ENCODE results near the gene ROBO2. TPM values are rescaled to one million over a fixed set of nuclear protein-coding genes. Genes with fewer than 3 reads are reported as not detected.

Gene ROBO2
- total RNA-seq, 2 donors from 2014 or later: not detected

GRCh38 chr3:77096966-77097890, 57.3 kb downstream of the ROBO2 start:
- no peak overlapping the region for H3K27ac Mint-ChIP-seq
- no peaks in the 10 kb centered on the region for H3K27me3 Mint-ChIP-seq (ENCODE audit: low read depth)
- H3K4me3 Mint-ChIP-seq: no peak overlapping the region
- peaks cover 2 to 3% of the 10 kb centered on the region in 2 donors for H3K36me3 Mint-ChIP-seq (ENCODE audit: insufficient read depth in 2 of 2)
- H3K9me3 Mint-ChIP-seq: peaks cover 14 to 15% of the 10 kb centered on the region in 2 donors
- ATAC-seq (replicated peaks in 1 of 2): no peak
- H3K4me1 Mint-ChIP-seq (ENCODE audit: low read depth): no peaks in the 10 kb centered on the region
- no peak for DNase-seq

DNA sequence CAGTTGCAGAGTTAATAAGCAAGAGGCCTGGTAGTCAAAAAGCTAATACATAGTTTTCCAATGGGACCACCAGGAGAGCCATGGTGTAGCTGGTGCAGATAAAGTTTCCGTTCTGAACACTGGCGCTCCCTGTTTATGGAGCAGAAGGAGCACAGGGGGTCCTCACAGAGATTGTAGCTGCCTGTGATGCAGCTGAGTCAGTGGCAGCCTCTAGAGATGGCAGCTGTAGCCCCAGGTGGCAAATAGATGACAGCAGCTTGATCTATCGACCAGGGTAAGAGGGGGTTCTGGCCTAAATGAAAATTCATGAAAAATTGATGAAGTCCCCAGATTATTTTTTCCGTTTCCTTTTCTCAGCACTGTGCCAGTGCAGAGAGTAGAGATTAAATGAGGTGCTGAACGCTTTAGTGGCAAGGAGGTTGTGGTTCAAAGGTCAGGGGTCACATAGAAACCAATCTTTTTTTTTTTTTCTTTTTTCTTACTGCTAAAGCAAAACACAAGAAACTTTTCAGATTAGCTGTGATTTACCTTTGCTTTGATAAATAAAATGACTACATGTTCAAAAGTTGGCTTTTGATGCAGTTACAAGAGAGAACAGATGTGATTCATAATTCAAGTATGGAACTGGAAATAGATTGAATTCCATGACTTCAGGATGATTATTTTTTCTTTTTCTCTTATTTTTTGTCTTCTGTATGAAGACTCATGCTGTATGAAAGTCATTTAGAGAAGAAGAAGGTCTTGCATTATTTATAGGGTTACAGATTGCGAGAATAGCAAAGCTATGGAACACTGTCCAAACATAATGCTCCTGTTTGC, 63.3 kb downstream of the ROBO2 start:
- H3K4me3 Mint-ChIP-seq: no peak overlapping the region
- H3K27ac Mint-ChIP-seq: no peak overlapping the region
- H3K4me1 Mint-ChIP-seq (ENCODE audit: low read depth): no peaks in the 10 kb centered on the region
- H3K9me3 Mint-ChIP-seq: peaks cover 4 to 5% of the 10 kb centered on the region in 2 donors
- no peaks in the 10 kb centered on the region for H3K36me3 Mint-ChIP-seq (ENCODE audit: insufficient read depth in 2 of 2)
- no peak for DNase-seq
- ATAC-seq (replicated peaks in 1 of 2): no peak
- no peaks in the 10 kb centered on the region for H3K27me3 Mint-ChIP-seq (ENCODE audit: low read depth)

GRCh38 chr3:77122652-77123051, 82.8 kb downstream of the ROBO2 start:
- Mint-ChIP-seq H3K4me3 (no peak overlapping the region), H3K36me3 (ENCODE audit: insufficient read depth in 2 of 2) (no peaks in the 10 kb centered on the region), H3K9me3 (peaks cover 0 to 2% of the 10 kb centered on the region in 2 donors), H3K4me1 (ENCODE audit: low read depth) (no peaks in the 10 kb centered on the region), H3K27ac (no peak overlapping the region), H3K27me3 (ENCODE audit: low read depth) (no peaks in the 10 kb centered on the region)
- DNase-seq (no peak), ATAC-seq (replicated peaks in 1 of 2) (no peak)

GRCh38 chr3:77125966-77126365, 86.1 kb downstream of the ROBO2 start:
- no peak overlapping the region for H3K4me3 Mint-ChIP-seq
- DNase-seq: no peak
- peaks cover 3 to 4% of the 10 kb centered on the region in 2 donors for H3K9me3 Mint-ChIP-seq
- no peaks in the 10 kb centered on the region for H3K4me1 Mint-ChIP-seq (ENCODE audit: low read depth)
- H3K27ac Mint-ChIP-seq: no peak overlapping the region
- no peaks in the 10 kb centered on the region for H3K36me3 Mint-ChIP-seq (ENCODE audit: insufficient read depth in 2 of 2)
- ATAC-seq (replicated peaks in 1 of 2): no peak
- H3K27me3 Mint-ChIP-seq (ENCODE audit: low read depth): no peaks in the 10 kb centered on the region

DNA sequence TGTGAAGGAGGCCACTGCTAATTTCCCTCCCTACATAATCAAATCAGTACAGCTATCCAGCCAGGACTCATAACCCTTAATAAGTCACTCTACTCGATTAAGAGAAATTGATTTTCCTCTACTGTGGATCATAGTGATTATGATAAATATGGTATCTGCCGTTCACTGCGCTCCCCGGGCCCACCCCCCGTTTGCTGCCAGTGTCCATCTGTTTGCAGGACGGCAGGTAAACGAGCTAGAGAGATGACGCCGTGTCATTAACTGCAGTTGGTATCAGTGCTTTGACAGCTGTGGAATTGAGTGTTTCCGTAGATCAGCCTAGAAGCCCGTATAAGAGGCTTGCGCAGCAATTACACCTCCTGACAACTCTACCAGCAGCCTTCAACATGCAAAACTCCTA, 94.9 kb downstream of the ROBO2 start:
- Mint-ChIP-seq H3K27me3 (ENCODE audit: low read depth) (no peaks in the 10 kb centered on the region), H3K9me3 (no peaks in the 10 kb centered on the region), H3K4me1 (ENCODE audit: low read depth) (no peaks in the 10 kb centered on the region), H3K27ac (no peak overlapping the region), H3K4me3 (no peak overlapping the region), H3K36me3 (ENCODE audit: insufficient read depth in 2 of 2) (no peaks in the 10 kb centered on the region)
- DNase-seq (no peak), ATAC-seq (replicated peaks in 1 of 2) (no peak)

DNA sequence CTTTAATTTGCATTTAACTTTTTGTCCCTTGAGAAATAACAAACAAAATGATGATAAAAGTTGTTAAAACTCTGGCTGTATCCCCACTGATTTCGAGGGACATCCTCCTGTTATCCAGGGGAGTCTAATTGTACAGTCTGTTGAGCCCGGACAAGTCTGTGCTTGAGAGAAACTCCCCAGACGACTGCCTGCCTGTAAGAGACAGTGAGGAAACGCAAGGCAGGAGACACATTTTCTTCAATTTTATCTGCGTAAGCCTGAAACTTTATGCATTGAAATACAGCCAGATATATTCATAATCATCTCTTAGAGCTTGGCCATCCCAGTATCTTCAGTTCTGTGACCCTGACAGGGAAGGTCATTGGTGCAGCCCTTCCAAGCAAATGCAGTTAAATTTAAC, 97.7 kb downstream of the ROBO2 start:
- Mint-ChIP-seq H3K27ac (no peak overlapping the region), H3K4me3 (no peak overlapping the region), H3K9me3 (peaks cover 3% of the 10 kb centered on the region in 2 donors), H3K36me3 (ENCODE audit: insufficient read depth in 2 of 2) (no peaks in the 10 kb centered on the region), H3K27me3 (ENCODE audit: low read depth) (no peaks in the 10 kb centered on the region), H3K4me1 (ENCODE audit: low read depth) (no peaks in the 10 kb centered on the region)
- DNase-seq (no peak), ATAC-seq (replicated peaks in 1 of 2) (no peak)

GRCh38 chr3:77139624-77140023, 99.7 kb downstream of the ROBO2 start:
- Mint-ChIP-seq H3K9me3 (peaks cover 6% of the 10 kb centered on the region in 2 donors), H3K36me3 (ENCODE audit: insufficient read depth in 2 of 2) (no peaks in the 10 kb centered on the region), H3K4me3 (no peak overlapping the region), H3K27me3 (ENCODE audit: low read depth) (no peaks in the 10 kb centered on the region), H3K4me1 (ENCODE audit: low read depth) (no peaks in the 10 kb centered on the region), H3K27ac (no peak overlapping the region)
- no peak for ATAC-seq (replicated peaks in 1 of 2)
- DNase-seq: no peak

- H3K27me3 Mint-ChIP-seq (ENCODE audit: low read depth): no peaks in the 10 kb centered on the region
- no peak overlapping the region for H3K4me3 Mint-ChIP-seq
- no peaks in the 10 kb centered on the region for H3K4me1 Mint-ChIP-seq (ENCODE audit: low read depth)
- DNase-seq (no peak), ATAC-seq (replicated peaks in 1 of 2) (no peak)
- peaks cover 6% of the 10 kb centered on the region in 2 donors for H3K9me3 Mint-ChIP-seq
- no peaks in the 10 kb centered on the region for H3K36me3 Mint-ChIP-seq (ENCODE audit: insufficient read depth in 2 of 2)
- H3K27ac Mint-ChIP-seq: no peak overlapping the region
Measured at GRCh38 chr3:77141423-77141822, 101.5 kb downstream of the ROBO2 start.

DNA sequence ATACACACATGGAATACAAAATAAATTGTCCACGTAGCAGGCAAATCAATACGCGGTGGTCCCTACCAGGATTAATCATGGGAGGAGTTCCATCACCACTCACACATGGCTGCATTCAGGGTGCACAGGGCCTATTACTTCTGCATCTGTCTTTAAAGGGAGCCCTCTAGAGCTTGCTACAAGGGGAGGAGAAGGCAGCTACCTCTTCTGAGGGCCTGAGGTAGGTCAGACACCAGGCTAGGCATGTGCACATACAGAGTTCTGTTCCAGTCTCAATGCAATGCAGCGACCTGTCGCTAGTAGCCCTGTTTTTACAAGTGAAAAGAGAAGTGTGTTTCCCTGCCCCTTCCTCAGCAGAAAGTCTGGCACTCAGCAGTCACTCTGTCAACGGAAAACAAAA, 102.7 kb downstream of the ROBO2 start:
- peaks cover 6% of the 10 kb centered on the region in 2 donors for H3K9me3 Mint-ChIP-seq
- H3K4me1 Mint-ChIP-seq (ENCODE audit: low read depth): no peaks in the 10 kb centered on the region
- no peak for DNase-seq
- H3K27me3 Mint-ChIP-seq (ENCODE audit: low read depth): no peaks in the 10 kb centered on the region
- no peak overlapping the region for H3K27ac Mint-ChIP-seq
- no peak overlapping the region for H3K4me3 Mint-ChIP-seq
- no peaks in the 10 kb centered on the region for H3K36me3 Mint-ChIP-seq (ENCODE audit: insufficient read depth in 2 of 2)
- ATAC-seq (replicated peaks in 1 of 2): no peak

- H3K27ac Mint-ChIP-seq: no peak overlapping the region
- no peaks in the 10 kb centered on the region for H3K4me1 Mint-ChIP-seq (ENCODE audit: low read depth)
- H3K36me3 Mint-ChIP-seq (ENCODE audit: insufficient read depth in 2 of 2): no peaks in the 10 kb centered on the region
- no peak for ATAC-seq (replicated peaks in 1 of 2)
- no peaks in the 10 kb centered on the region for H3K27me3 Mint-ChIP-seq (ENCODE audit: low read depth)
- DNase-seq: no peak
- H3K4me3 Mint-ChIP-seq: no peak overlapping the region
- peaks cover 6% of the 10 kb centered on the region in 2 donors for H3K9me3 Mint-ChIP-seq
Measured at GRCh38 chr3:77146004-77146403, 106.1 kb downstream of the ROBO2 start.

DNA sequence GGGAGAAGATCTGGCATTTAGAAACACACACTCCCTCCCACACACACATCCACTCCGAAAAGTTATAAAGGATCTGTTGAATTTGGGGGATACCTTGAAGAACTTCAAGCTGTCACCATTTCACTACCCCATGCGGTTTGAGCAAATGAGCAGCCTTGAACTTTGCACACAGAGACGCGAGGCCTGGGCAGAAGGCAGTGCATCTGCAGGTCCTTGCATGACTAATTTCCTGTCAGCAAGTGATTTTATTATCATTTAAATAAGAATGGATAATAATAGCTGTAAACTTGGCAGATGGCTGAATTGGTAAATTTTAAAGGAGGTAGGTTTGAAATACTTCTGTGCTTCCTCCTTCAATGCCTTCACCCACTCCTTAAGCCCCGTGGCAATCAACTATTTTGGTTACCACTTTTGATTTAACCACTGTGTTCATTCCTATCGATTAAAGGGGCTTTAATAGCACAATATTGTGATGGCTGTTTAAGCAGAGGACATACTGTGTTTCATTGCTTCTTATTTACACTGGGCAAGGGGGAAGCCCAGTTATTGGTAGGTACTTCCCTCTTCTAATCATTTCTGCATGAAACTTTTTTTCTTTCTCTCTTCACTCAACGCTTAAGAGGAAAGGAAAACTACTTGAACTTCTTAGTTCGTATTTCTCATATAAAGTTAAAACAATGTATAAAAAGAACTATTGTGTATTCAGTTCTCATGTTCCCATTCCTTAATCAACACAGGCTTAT, 108.1 kb downstream of the ROBO2 start:
- Mint-ChIP-seq H3K9me3 (peaks cover 0 to 3% of the 10 kb centered on the region in 2 donors), H3K27ac (no peak overlapping the region), H3K4me3 (no peak overlapping the region), H3K27me3 (ENCODE audit: low read depth) (no peaks in the 10 kb centered on the region), H3K4me1 (ENCODE audit: low read depth) (no peaks in the 10 kb centered on the region), H3K36me3 (ENCODE audit: insufficient read depth in 2 of 2) (no peaks in the 10 kb centered on the region)
- DNase-seq: no peak
- ATAC-seq (replicated peaks in 1 of 2): no peak

DNA sequence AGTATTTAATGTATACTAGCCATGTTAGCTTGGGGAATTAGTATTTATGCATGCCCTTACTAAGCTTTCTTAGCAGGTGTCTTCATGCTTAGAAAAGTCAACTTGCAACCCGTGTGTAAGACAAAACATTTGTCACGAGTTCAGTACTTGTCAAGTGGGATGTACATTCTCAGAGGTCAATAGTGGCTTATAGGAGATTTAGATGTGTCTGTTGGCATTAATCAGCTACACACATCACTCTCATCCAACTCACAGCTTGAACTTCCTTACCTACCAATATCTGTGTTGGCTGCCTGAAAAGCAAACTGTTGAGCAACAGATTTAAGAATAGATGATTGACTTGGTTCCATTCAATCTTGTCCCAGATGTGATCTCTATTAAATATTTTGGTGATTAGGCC, 109.5 kb downstream of the ROBO2 start:
- Mint-ChIP-seq H3K4me1 (ENCODE audit: low read depth) (no peaks in the 10 kb centered on the region), H3K4me3 (no peak overlapping the region), H3K27me3 (ENCODE audit: low read depth) (no peaks in the 10 kb centered on the region), H3K9me3 (no peaks in the 10 kb centered on the region), H3K27ac (no peak overlapping the region), H3K36me3 (ENCODE audit: insufficient read depth in 2 of 2) (no peaks in the 10 kb centered on the region)
- no peak for ATAC-seq (replicated peaks in 1 of 2)
- DNase-seq: no peak

GRCh38 chr3:77150028-77150427, 110.1 kb downstream of the ROBO2 start:
- Mint-ChIP-seq H3K27me3 (ENCODE audit: low read depth) (no peaks in the 10 kb centered on the region), H3K4me3 (no peak overlapping the region), H3K36me3 (ENCODE audit: insufficient read depth in 2 of 2) (no peaks in the 10 kb centered on the region), H3K9me3 (peaks cover 0 to under 1% of the 10 kb centered on the region in 2 donors), H3K27ac (no peak overlapping the region), H3K4me1 (ENCODE audit: low read depth) (no peaks in the 10 kb centered on the region)
- DNase-seq (no peak), ATAC-seq (replicated peaks in 1 of 2) (no peak)

Data from activated T-cell treated with anti-CD3 and anti-CD28 coated beads, Interleukin-2, amount 50 U/mL, for 72 hours (primary cell).